ENCODE results near the gene ENOX1.

Gene ENOX1

DNA sequence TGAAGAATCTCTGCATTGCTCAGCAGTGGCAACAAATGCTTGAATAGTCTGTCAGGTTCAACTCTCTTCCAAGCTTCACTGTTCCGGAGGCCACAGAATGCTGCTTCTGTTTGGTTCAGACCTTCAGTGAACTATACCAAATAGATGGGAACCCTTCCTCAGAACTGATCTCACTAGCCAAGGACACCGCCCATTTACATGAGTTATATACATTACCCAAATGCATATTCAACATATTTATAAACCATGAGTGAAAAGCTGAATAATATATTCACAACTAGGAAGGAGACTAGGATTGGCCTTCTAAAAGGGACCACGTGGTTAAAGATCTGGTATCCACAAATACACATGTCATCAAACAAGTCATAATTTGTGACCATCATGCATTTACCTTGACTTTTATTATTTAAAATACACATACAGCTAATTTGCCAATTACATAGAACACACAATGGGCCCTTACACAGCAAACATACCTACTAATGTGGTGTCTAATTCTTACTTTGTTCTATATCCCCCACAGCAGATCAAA is 49.3 kb downstream of the ENOX1 start:
- FAIRE-seq: no peak

DNA sequence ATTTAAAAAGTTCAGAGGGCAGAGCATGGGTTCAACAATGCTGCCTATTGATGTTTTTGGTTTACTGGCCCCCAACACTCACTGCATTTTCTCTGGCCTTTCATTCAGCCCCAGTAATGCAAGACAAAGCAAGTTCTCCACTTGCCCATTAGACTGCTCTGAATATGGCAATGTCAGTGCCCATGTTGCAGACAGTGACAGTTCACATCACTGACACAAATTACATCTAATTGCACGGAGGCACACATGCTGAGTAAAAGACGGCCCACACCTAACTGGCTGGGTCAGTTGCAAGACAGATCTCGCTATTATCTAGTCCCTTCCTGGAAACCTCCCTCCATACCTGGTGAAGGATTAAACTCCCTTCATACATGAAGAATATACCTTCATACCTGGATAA is 54.0 kb downstream of the ENOX1 start:
- FAIRE-seq: no peak

DNA sequence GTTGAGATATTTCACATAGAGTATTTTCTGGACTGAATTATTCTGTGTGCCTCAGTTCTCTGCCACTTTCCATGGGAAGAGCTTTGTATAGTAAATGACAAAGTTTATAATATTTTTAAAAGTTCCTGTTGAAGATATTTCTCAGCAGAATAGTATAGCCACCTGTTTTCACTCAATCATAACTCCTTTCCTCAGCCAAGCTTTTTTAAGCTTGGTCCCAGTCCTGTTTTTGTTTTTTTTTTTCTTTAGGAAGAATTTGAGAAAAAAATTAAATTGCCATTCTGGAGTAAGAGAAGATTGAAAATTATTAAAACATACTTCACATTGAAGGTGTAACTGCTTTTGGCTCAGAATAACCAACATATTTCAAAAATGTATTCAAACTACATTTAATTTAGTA is 55.5 kb downstream of the ENOX1 start:
- FAIRE-seq: no peak

DNA sequence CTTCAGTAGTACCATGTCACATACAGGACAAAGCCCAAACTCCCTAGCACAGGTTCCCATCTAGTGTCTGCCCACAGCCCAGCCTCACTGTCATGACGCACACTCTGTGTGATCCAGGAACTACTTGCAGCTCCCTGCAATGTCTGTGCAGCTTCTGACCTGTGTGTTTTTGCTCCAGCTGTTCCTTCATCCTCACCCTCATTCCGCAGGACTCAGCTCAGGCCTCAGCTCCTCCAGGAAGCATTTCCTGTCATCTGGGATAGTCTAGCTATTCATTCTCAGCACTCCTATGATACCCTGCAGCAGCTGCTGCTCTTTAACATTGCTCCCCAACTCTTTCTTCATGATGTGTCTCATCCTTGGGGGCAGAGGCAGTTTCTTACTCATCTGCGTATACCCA is 56.1 kb downstream of the ENOX1 start:
- FAIRE-seq: no peak

- FAIRE-seq: no peak
Observed at GRCh38 chr13:43728421-43728820, 58.4 kb downstream of the ENOX1 start.

- FAIRE-seq: no peak
Observed at GRCh38 chr13:43727856-43728255, 58.9 kb downstream of the ENOX1 start.

DNA sequence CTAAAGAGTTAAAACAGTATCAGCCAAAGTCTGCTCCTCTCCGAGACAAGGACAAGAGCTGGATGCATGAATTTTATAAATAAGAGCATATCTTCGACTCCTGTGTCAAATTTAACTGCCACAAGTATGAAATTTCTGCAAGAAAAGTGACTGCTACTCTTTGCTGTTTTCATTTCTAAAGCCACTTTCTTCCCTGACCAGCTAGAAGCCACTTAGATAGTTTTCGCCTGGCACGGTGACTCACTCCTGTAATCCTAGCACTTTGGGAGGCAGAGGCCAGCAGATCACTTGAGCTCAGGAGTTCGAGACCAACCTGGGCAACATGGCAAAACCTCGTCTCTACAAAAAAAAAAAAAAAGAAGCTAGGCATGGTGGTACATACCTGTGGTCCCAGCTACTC is 61.3 kb downstream of the ENOX1 start:
- no peak for FAIRE-seq

GRCh38 chr13:43720780-43721397 is 65.9 kb downstream of the ENOX1 start:
- FAIRE-seq: no peak

DNA sequence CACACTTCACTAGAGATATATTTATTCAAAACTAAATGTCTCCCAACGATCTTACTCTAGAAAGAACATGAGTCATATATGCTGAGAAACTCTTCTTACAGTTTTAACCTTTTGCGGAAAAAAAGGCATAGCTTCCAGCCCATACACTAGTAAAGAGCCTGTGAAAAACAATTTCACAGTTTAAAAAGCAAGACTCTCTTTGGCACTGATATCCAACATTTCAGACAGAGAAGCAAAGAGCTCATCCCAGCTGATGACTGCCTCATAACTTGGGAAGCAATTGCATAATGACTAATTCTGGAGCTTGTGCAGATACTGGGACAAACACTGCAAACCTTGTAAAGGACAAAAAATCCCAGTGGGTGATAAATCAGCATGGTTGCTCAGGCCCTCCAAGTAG is 88.0 kb downstream of the ENOX1 start:
- no peak for FAIRE-seq

GRCh38 chr13:43698009-43698408 is 88.8 kb downstream of the ENOX1 start:
- FAIRE-seq: no peak

DNA sequence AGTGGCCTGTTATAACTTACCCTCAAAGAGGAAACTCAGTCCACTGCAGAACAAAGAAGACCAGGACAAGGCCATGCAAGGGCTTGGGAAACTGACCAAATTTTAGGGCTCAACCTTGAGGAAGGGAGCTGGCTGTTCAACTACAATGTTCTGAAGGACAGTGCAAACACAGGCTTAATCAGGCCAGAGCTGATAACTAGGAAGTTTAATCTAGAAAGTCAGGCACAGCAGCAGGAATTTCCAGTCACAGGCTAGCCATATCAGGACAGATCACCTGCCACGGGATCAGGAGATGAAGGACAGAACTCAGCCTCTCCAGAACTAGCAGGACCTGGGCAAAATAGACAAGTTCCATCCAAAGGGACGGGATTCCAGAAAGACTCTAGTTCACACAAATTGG is 89.4 kb downstream of the ENOX1 start:
- FAIRE-seq: no peak

DNA sequence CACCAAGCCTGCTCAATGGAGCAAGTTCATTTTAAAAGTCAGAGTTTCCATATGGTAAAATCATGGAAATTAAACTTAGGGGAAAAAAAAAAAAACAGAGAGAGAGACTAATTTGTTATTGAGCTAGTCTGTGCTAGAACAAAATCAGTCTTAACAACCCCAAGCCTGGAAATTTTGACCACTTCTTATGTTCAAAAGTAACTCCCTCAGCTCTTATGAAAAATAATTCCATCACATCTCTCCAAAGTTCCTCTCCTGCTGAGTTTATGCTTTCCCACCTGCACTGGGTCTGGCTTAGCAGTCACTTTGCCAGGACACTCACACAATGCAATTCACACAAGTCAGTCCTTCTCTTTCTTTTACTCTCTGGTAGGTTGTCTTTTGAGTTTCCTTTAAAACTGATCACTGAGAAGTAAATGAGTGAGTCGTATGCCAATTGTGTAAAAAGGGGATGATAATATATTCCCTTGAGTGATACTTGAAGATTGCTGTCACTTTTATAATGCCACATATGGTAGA is 92.6 kb downstream of the ENOX1 start:
- no peak for FAIRE-seq

DNA sequence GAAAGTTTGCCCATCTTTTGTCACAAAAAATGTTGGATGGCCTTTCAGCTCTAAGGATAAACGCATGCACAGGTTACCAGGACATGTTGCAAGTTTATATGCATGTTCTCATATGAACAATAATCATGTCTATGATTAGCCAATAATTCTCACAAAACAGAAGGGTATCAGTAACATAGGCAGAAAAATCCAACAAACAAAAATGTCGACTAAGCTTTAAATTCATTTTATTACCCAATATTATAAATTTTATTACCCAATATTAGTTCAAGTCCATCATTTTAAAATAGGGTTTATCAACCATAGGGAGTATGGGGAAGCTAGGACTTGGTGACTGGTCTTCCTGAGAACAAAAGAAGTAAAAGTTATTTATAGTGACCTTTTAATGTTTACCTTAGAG is 93.1 kb downstream of the ENOX1 start:
- FAIRE-seq: no peak

GRCh38 chr13:43688227-43688907 is 98.4 kb downstream of the ENOX1 start:
- FAIRE-seq: no peak

- peak; percentile 33 for FAIRE-seq
Observed at GRCh38 chr13:43687038-43687437, 99.7 kb downstream of the ENOX1 start.

- peak; percentile 71 for FAIRE-seq
Observed at GRCh38 chr13:43686557-43686956, 100.2 kb downstream of the ENOX1 start.

- no peak for FAIRE-seq
Observed at GRCh38 chr13:43684963-43685725, 101.6 kb downstream of the ENOX1 start.

GRCh38 chr13:43682701-43683100 is 104.1 kb downstream of the ENOX1 start:
- FAIRE-seq: no peak

GRCh38 chr13:43676320-43676719 is 110.5 kb downstream of the ENOX1 start:
- FAIRE-seq: no peak

- FAIRE-seq: no peak
Observed at GRCh38 chr13:43675577-43675976, 111.2 kb downstream of the ENOX1 start.

DNA sequence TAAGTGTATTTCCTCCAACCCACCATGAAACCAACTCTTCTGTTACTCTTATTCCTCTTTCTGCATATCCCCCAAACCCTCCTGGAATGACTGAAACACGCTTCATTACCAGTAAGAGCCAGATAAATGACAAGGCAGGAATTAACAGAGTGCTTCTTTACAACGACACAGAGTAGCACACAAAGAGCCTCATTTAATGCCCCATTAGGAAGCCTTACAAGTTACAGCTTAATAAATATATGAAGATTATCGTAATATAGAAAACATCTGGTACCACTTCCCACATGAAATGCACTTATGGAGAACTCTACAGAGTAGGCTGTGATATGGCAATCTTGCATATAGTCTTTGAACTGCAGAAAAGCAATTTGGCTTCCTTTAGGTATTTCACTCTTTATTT is 116.8 kb downstream of the ENOX1 start:
- FAIRE-seq: no peak

GRCh38 chr13:43669101-43669500 is 117.7 kb downstream of the ENOX1 start:
- FAIRE-seq: no peak

- no peak for FAIRE-seq
Observed at GRCh38 chr13:43666403-43666802, 120.4 kb downstream of the ENOX1 start.

DNA sequence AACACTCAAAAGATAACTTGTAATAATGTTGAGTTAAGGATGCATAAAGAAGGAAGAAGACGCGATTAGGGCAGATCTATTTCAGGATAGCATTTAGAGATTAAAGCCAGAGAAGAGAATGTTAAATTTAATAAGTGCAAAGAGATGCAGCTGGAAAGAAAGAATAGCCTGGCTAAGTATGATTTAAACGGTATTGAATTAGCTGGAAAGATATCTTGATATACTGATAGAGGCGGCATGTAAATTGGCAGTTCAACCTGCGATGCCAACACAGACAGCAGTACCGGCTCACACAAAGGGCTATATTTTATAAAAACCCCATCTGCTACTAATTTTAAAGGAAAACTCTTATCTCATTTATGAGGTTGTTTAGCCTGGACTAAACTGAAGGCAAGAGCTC is 121.4 kb downstream of the ENOX1 start:
- FAIRE-seq: no peak
